GM23338 (cell line): ENCODE data around the gene STX1B.

ENCODE experiments used
- POLR2AphosphoS5 ChIP-seq: IDR thresholded peaks from 2 replicates; pipeline ENCODE4 v1.6.1; 2016; ENCODE audit warnings: antibody characterized with exemption, low read depth
- TF ChIP-seq, protein P1 (sequence below), 2 experiments: fragments of 200-600 bp in 1 of 2; sonication (generic) in 1 of 2; conservative IDR thresholded peaks; 2 replicates each; pipeline versions ENCODE4 v1.5.1 to v1.6.1; 2016 to 2017; ENCODE audit warnings: antibody characterized with exemption in 2 of 2, low read depth in 2 of 2, mild to moderate bottlenecking in 2 of 2, moderate library complexity in 1 of 2

DNA sequence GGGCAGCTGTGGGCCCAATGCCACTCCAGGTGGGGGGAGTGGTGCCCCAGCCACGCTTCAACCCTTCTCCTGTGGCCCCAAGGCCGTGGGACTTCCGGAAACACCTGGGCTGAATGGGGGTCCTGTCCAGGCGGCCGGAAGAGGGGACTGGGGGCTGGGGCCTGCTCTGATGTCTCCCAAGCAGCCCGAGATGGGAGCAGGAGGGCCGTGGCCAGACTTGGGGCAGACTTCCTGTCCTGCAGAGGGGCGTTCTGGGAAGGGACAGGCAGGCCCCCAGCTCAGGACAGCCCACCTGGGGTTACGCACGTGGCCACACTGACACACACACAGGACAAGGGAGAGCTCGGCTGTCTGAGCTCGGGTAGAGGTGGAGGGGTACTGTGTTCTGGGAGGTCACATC is 20.3 kb downstream of the STX1B start:
- TF ChIP-seq, protein P1, sequence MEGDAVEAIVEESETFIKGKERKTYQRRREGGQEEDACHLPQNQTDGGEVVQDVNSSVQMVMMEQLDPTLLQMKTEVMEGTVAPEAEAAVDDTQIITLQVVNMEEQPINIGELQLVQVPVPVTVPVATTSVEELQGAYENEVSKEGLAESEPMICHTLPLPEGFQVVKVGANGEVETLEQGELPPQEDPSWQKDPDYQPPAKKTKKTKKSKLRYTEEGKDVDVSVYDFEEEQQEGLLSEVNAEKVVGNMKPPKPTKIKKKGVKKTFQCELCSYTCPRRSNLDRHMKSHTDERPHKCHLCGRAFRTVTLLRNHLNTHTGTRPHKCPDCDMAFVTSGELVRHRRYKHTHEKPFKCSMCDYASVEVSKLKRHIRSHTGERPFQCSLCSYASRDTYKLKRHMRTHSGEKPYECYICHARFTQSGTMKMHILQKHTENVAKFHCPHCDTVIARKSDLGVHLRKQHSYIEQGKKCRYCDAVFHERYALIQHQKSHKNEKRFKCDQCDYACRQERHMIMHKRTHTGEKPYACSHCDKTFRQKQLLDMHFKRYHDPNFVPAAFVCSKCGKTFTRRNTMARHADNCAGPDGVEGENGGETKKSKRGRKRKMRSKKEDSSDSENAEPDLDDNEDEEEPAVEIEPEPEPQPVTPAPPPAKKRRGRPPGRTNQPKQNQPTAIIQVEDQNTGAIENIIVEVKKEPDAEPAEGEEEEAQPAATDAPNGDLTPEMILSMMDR (conservative IDR thresholded peaks at IDR 0.05; ENCODE audit: low read depth in 2 of 2), result no peak
- no peak for TF ChIP-seq POLR2AphosphoS5
